Right atrium auricular region (tissue), 2 donors: ENCODE data around the gene MMADHC. TPM values are rescaled to one million over a fixed set of nuclear protein-coding genes. Genes with fewer than 3 reads are reported as not detected.

Experiments used
- DNase-seq: peaks from one replicate; pipeline ENCODE4 v3.0.0-alpha.2; 2019; ENCODE audit warnings: low spot score
- H3K27ac ChIP-seq, 2 donors: fragments of 200-600 bp; sonication (generic); 1 replicate in 1 of 2; 2 replicates in 1 of 2; pipeline ENCODE4 v1.5.1; 2016 to 2019
- H3K27me3 ChIP-seq, 2 donors: fragments of 200-600 bp; sonication (generic); one replicate each; pipeline versions ENCODE4 v1.5.1 to v1.6.0; 2017 to 2019
- H3K36me3 ChIP-seq: fragments of 200-600 bp; sonication (generic); one replicate; pipeline ENCODE4 v1.5.1; 2016
- H3K4me1 ChIP-seq, 2 donors: fragments of 200-600 bp; sonication (generic); one replicate each; pipeline versions ENCODE4 v1.5.1 to v1.6.0; 2017 to 2019
- H3K4me3 ChIP-seq, 2 donors: fragments of 200-600 bp; sonication (generic); 1 replicate in 1 of 2; 2 replicates in 1 of 2; pipeline ENCODE4 v1.5.1; 2017 to 2019; ENCODE audit warnings: mild to moderate bottlenecking in 1 of 2, moderate library complexity in 1 of 2
- H3K9me3 ChIP-seq, 2 donors: fragments of 200-600 bp; sonication (generic); one replicate each; pipeline ENCODE4 v1.5.1; 2019
- total RNA-seq, 2 donors: library from RNA; depleted of rRNA; stranded (reverse); fragments of >200 nt; gene quantifications; one replicate each; pipeline ENCODE4 v1.1.0, GENCODE V29; 2016
- TF ChIP-seq, protein P1 (sequence below), 2 donors: fragments of 200-600 bp; sonication (generic); IDR thresholded peaks; one replicate each; pipeline ENCODE4 v1.5.1; 2019; ENCODE audit warnings: antibody characterized with exemption in 2 of 2

Gene MMADHC
- total RNA-seq, 2 donors from 2014 or later, result 82.3 to 90.5 TPM

- Histone ChIP-seq H3K36me3 (no peaks in the 10 kb centered on the region), H3K4me1 (no peaks in the 10 kb centered on the region), H3K9me3 (no peaks in the 10 kb centered on the region), H3K27me3 (no peaks in the 10 kb centered on the region), H3K27ac (no peak overlapping the region), H3K4me3 (no peak overlapping the region)
- no peak for DNase-seq
- TF ChIP-seq, protein P1, sequence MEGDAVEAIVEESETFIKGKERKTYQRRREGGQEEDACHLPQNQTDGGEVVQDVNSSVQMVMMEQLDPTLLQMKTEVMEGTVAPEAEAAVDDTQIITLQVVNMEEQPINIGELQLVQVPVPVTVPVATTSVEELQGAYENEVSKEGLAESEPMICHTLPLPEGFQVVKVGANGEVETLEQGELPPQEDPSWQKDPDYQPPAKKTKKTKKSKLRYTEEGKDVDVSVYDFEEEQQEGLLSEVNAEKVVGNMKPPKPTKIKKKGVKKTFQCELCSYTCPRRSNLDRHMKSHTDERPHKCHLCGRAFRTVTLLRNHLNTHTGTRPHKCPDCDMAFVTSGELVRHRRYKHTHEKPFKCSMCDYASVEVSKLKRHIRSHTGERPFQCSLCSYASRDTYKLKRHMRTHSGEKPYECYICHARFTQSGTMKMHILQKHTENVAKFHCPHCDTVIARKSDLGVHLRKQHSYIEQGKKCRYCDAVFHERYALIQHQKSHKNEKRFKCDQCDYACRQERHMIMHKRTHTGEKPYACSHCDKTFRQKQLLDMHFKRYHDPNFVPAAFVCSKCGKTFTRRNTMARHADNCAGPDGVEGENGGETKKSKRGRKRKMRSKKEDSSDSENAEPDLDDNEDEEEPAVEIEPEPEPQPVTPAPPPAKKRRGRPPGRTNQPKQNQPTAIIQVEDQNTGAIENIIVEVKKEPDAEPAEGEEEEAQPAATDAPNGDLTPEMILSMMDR (IDR thresholded peaks at IDR 0.05), result no peak
These were observed 38.1 kb upstream of the MMADHC start for GRCh38 chr2:149625671-149626070.

DNA sequence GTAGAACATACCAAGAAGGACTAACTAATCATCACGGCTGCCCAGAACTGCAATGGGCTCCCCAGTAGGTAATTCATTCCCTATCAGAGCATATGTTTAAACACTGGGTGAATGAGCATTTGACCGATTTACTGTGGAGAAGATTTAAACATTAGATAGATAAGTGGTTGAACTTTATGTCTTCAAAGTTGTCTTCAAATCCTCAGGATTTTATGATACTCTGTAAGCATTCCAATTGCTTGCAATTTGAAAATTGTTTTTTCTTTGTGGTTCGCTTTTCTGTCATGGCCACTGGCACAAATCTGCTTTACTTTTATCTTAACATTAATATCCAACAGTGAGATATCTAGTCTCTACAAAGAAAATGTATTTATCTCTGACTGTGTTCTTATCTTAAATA is 37.7 kb upstream of the MMADHC start:
- TF ChIP-seq, protein P1 (IDR thresholded peaks at IDR 0.05), result no peak
- no peak for DNase-seq
- H3K4me3 ChIP-seq, result no peak overlapping the region

DNA sequence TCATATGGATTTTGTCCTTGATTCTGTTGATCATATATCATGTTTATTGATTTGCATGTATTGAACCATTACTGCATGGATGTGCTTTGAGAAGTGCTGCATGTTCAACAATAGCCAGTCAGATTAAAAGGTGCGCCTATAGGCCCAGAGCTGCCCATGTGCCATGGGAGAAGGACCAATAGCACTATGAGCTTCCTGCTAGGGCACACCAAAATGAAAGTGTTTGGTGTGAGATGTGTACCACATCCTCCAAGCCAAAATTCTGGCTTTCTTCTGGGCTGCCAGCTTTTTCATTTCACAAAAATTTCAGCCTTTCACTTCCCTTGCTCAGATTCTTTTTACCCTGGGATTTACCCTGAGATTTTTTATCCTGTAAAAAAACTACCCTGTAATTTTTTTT is 34.8 kb upstream of the MMADHC start:
- DNase-seq, result no peak
- TF ChIP-seq, protein P1 (IDR thresholded peaks at IDR 0.05), result no peak
- no peaks in the 10 kb centered on the region for H3K9me3 ChIP-seq
- no peaks in the 10 kb centered on the region for H3K36me3 ChIP-seq
- H3K27me3 ChIP-seq, result no peaks in the 10 kb centered on the region
- H3K4me3 ChIP-seq, result no peak overlapping the region
- no peaks in the 10 kb centered on the region for H3K4me1 ChIP-seq
- no peak overlapping the region for H3K27ac ChIP-seq

More for the DNA sequence above, 37.7 kb upstream of the MMADHC start:
- no peaks in the 10 kb centered on the region for H3K4me1 ChIP-seq
- H3K27ac ChIP-seq, result no peak overlapping the region
- no peaks in the 10 kb centered on the region for H3K27me3 ChIP-seq
- H3K9me3 ChIP-seq, result no peaks in the 10 kb centered on the region
- H3K36me3 ChIP-seq, result no peaks in the 10 kb centered on the region

GRCh38 chr2:149617476-149617875 is 29.9 kb upstream of the MMADHC start:
- DNase-seq, result no peak
- H3K27me3 ChIP-seq, result no peaks in the 10 kb centered on the region
- no peaks in the 10 kb centered on the region for H3K36me3 ChIP-seq
- H3K4me3 ChIP-seq, result no peak overlapping the region
- H3K27ac ChIP-seq, result no peak overlapping the region
- TF ChIP-seq, protein P1 (IDR thresholded peaks at IDR 0.05), result no peak
- no peaks in the 10 kb centered on the region for H3K9me3 ChIP-seq
- no peaks in the 10 kb centered on the region for H3K4me1 ChIP-seq

GRCh38 chr2:149616681-149617456 is 29.3 kb upstream of the MMADHC start:
- H3K27ac ChIP-seq, result no peak overlapping the region
- no peaks in the 10 kb centered on the region for H3K27me3 ChIP-seq
- H3K4me3 ChIP-seq, result no peak overlapping the region
- no peaks in the 10 kb centered on the region for H3K9me3 ChIP-seq
- H3K4me1 ChIP-seq, result no peaks in the 10 kb centered on the region
- TF ChIP-seq, protein P1 (IDR thresholded peaks at IDR 0.05), result no peak
- DNase-seq, result no peak
- H3K36me3 ChIP-seq, result no peaks in the 10 kb centered on the region

DNA sequence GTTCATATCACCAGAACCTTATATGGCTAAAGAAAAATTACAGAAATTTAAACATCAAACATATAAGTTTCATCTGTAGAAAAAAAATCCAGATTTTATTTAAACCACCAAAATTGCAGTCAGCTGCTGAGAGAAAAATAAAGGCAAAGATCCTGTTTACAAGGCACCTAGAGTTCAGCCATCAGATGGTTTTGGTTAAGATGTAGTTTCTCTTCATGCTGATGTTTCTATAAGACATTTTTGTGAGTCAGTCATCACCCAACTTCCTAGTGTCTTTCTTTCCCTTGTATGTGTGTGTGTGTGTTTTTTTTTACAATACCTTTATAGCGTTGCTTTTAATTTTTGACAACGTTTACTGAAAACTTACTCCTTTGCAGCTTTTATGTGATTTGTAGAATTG is 26.1 kb upstream of the MMADHC start:
- H3K9me3 ChIP-seq, result no peaks in the 10 kb centered on the region
- no peak overlapping the region for H3K27ac ChIP-seq
- no peaks in the 10 kb centered on the region for H3K27me3 ChIP-seq
- H3K36me3 ChIP-seq, result no peaks in the 10 kb centered on the region
- H3K4me1 ChIP-seq, result no peaks in the 10 kb centered on the region
- TF ChIP-seq, protein P1 (IDR thresholded peaks at IDR 0.05), result no peak
- DNase-seq, result no peak
- H3K4me3 ChIP-seq, result no peak overlapping the region
